H1 (cell line): Measurements from ENCODE around the gene L3MBTL4. TPM values are rescaled to one million over a fixed set of nuclear protein-coding genes. Genes with fewer than 3 reads are reported as not detected.

ENCODE experiments used
- CTCF ChIA-PET: fragments of 300-600 bp; sonication (Branson Sonifier 250); formaldehyde crosslinking; loops from one replicate; lab custom pipeline; 2021; ENCODE audit not compliant: partially characterized antibody; lab: Charles Lee
- POLR2A ChIA-PET: fragments of 300-600 bp; sonication (Branson Sonifier 250); formaldehyde crosslinking; loops from one replicate; lab custom pipeline; 2021; ENCODE audit warnings: inconsistent platforms; ENCODE audit not compliant: partially characterized antibody; lab: Charles Lee
- DNase-seq, 2 experiments: peaks; one replicate each; pipeline versions ENCODE4 v3.0.0 to v3.0.0-alpha.2; 2010 to 2022; ENCODE audit warnings: low spot score in 2 of 2, low read depth in 1 of 2, mixed read lengths in 1 of 2
- FAIRE-seq: peaks from 2 replicates; lab custom pipeline; 2011; peaks lifted over from hg19 to GRCh38; lab: Jason Lieb, UNC
- H2AFZ ChIP-seq: 2 replicates; pipeline ENCODE4 v1.8.1; 2012; ENCODE audit warnings: low read length, inconsistent platforms
- H2AK5ac ChIP-seq: 2 replicates; pipeline ENCODE4 v1.6.1; 2013; ENCODE audit warnings: low read depth, low read length
- H2BK120ac ChIP-seq: replicated peaks from 2 replicates; pipeline ENCODE3; 2013; ENCODE audit warnings: low read depth, low read length, inconsistent platforms
- H2BK12ac ChIP-seq: 2 replicates; pipeline ENCODE4 v1.6.1; 2013; ENCODE audit warnings: low read depth, low read length
- H2BK15ac ChIP-seq: 2 replicates; pipeline ENCODE4 v1.6.1; 2013; ENCODE audit warnings: low read length
- H2BK20ac ChIP-seq: 2 replicates; pipeline ENCODE4 v1.6.1; 2013; ENCODE audit warnings: low read length
- H2BK5ac ChIP-seq: 2 replicates; pipeline ENCODE4 v1.6.1; 2013; ENCODE audit warnings: low read depth, low read length
- H3K14ac ChIP-seq: 2 replicates; pipeline ENCODE4 v1.6.1; 2013; ENCODE audit warnings: inconsistent platforms; ENCODE audit not compliant: insufficient read length
- H3K18ac ChIP-seq: 2 replicates; pipeline ENCODE4 v1.6.1; 2013; ENCODE audit warnings: low read length; ENCODE audit errors: extremely low read depth
- H3K23ac ChIP-seq: 2 replicates; pipeline ENCODE4 v1.6.1; 2013; ENCODE audit warnings: inconsistent platforms; ENCODE audit not compliant: insufficient read length
- H3K23me2 ChIP-seq: 2 replicates; pipeline ENCODE4 v1.6.1; 2013; ENCODE audit warnings: low read depth, low read length
- H3K27ac ChIP-seq: 2 replicates; pipeline ENCODE4 v1.6.1; 2011; ENCODE audit warnings: low read depth, low read length, inconsistent platforms
- H3K27me3 ChIP-seq, 4 experiments: replicated peaks in 1 of 4; 1 replicate in 1 of 4; 2 replicates in 3 of 4; pipeline versions ENCODE4 v1.6.1 to v1.8.1; 2011 to 2013; ENCODE audit warnings: low read length in 3 of 4, mild to moderate bottlenecking in 3 of 4, inconsistent platforms in 2 of 4, mixed read lengths in 2 of 4, moderate library complexity in 1 of 4; ENCODE audit not compliant: control insufficient read depth in 3 of 4, insufficient read depth in 3 of 4; ENCODE audit errors: extremely low read depth in 1 of 4
- H3K36me3 ChIP-seq, 4 experiments: 2 replicates each; pipeline versions ENCODE4 v1.6.1 to v1.8.1; 2011 to 2013; ENCODE audit warnings: mild to moderate bottlenecking in 4 of 4, low read length in 3 of 4, moderate library complexity in 2 of 4, control low read depth in 1 of 4, inconsistent platforms in 1 of 4; ENCODE audit not compliant: insufficient read depth in 4 of 4, control insufficient read depth in 2 of 4
- H3K4ac ChIP-seq: replicated peaks from 2 replicates; pipeline ENCODE3; 2013; ENCODE audit warnings: low read length, low read depth, mixed read lengths, inconsistent platforms; ENCODE audit not compliant: insufficient read length
- H3K4me1 ChIP-seq, 4 experiments: replicated peaks in 1 of 4; 1 replicate in 1 of 4; 2 replicates in 3 of 4; pipeline versions ENCODE4 v1.6.1 to v1.8.1; 2011 to 2013; ENCODE audit warnings: low read length in 3 of 4, inconsistent platforms in 2 of 4, mixed read lengths in 1 of 4; ENCODE audit not compliant: insufficient read depth in 4 of 4, control insufficient read depth in 3 of 4
- H3K4me2 ChIP-seq, 2 experiments: 2 replicates each; pipeline versions ENCODE4 v1.6.1 to v1.8.1; 2011 to 2013; ENCODE audit warnings: low read depth in 2 of 2, low read length in 2 of 2, control low read depth in 1 of 2, inconsistent platforms in 1 of 2, mild to moderate bottlenecking in 1 of 2; ENCODE audit not compliant: insufficient read depth in 1 of 2
- H3K4me3 ChIP-seq, 4 experiments: fragments of 200-600, 300-600 bp in 1 of 4; sonication (generic), shearing (Covaris generic), sonication (Bioruptor Twin) in 1 of 4; 2 replicates each; pipeline versions ENCODE4 v1.5.1 to v1.8.1; 2011 to 2016; ENCODE audit warnings: low read length in 4 of 4, low read depth in 3 of 4, control low read depth in 2 of 4, inconsistent platforms in 2 of 4, mild to moderate bottlenecking in 2 of 4, mixed read lengths in 1 of 4, moderate library complexity in 1 of 4; ENCODE audit not compliant: insufficient read depth in 2 of 4; ENCODE audit errors: extremely low read depth in 1 of 4
- H3K56ac ChIP-seq: replicated peaks from 2 replicates; pipeline ENCODE3; 2013; ENCODE audit warnings: low read depth, mild to moderate bottlenecking, mixed read lengths, low read length, inconsistent platforms; ENCODE audit not compliant: insufficient read length
- H3K79me1 ChIP-seq: 2 replicates; pipeline ENCODE4 v1.6.1; 2013; ENCODE audit warnings: low read depth, low read length, control low read depth
- H3K79me2 ChIP-seq, 2 experiments: 2 replicates each; pipeline versions ENCODE4 v1.6.1 to v1.8.1; 2012 to 2013; ENCODE audit warnings: low read length in 2 of 2, mild to moderate bottlenecking in 2 of 2, inconsistent platforms in 1 of 2; ENCODE audit not compliant: insufficient read depth in 2 of 2, control insufficient read depth in 1 of 2
- H3K9ac ChIP-seq, 4 experiments: replicated peaks in 1 of 4; 1 replicate in 1 of 4; 2 replicates in 3 of 4; pipeline versions ENCODE4 v1.6.1 to v1.8.1; 2011 to 2013; ENCODE audit warnings: low read depth in 3 of 4, low read length in 3 of 4, control low read depth in 2 of 4, mild to moderate bottlenecking in 2 of 4, moderate library complexity in 2 of 4, inconsistent platforms in 1 of 4; ENCODE audit errors: extremely low read depth in 1 of 4
- H3K9me3 ChIP-seq, 2 experiments: 2 replicates each; pipeline versions ENCODE4 v1.6.1 to v1.8.1; 2012 to 2013; ENCODE audit warnings: mild to moderate bottlenecking in 2 of 2, moderate library complexity in 2 of 2, control low read depth in 1 of 2, inconsistent platforms in 1 of 2, low read depth in 1 of 2, low read length in 1 of 2, mixed read lengths in 1 of 2; ENCODE audit not compliant: insufficient read depth in 2 of 2
- H4K20me1 ChIP-seq, 2 experiments: replicated peaks in 1 of 2; 2 replicates each; pipeline versions ENCODE3 to v1.8.1; 2011 to 2013; ENCODE audit warnings: inconsistent platforms in 2 of 2, low read length in 2 of 2, mild to moderate bottlenecking in 1 of 2; ENCODE audit not compliant: insufficient read depth in 2 of 2, control insufficient read depth in 1 of 2
- H4K5ac ChIP-seq: 2 replicates; pipeline ENCODE4 v1.6.1; 2013; ENCODE audit warnings: low read length, low read depth, mixed read lengths, inconsistent platforms; ENCODE audit not compliant: insufficient read length
- H4K8ac ChIP-seq: 2 replicates; pipeline ENCODE4 v1.8.0; 2013; ENCODE audit warnings: mild to moderate bottlenecking, moderate library complexity, low read length, inconsistent platforms; ENCODE audit not compliant: insufficient read depth; ENCODE audit errors: extremely low read depth
- H4K91ac ChIP-seq: replicated peaks from 2 replicates; pipeline ENCODE3; 2013; ENCODE audit warnings: low read length, mixed read lengths, inconsistent platforms; ENCODE audit not compliant: insufficient read length
- JUND ChIP-seq: IDR thresholded peaks from 2 replicates; pipeline ENCODE4 v1.6.1; 2011; ENCODE audit warnings: mild to moderate bottlenecking, improper control_type of control experiment, low read length
- SP4 ChIP-seq: IDR thresholded peaks from 2 replicates; pipeline ENCODE4 v1.6.1; 2012; ENCODE audit warnings: low read length, inconsistent platforms
- WGBS, 2 experiments: shearing (Covaris generic) in 1 of 2; methylation state at CpG; one replicate each; pipeline versions ENCODE4 v1.1.6 to v1.1.7; 2013 to 2015; ENCODE audit warnings: low lambda C conversion rate in 2 of 2, mixed read lengths in 2 of 2, inconsistent platforms in 1 of 2, low coverage in 1 of 2, missing lambda C conversion rate in 1 of 2; ENCODE audit not compliant: insufficient replicate concordance in 2 of 2, insufficient coverage in 1 of 2, insufficient read length in 1 of 2; ENCODE audit errors: extremely low coverage in 1 of 2, missing lambda C conversion rate in 1 of 2; 5-methylcytosine and 5-hydroxymethylcytosine counted together
- polyA plus RNA-seq, 7 experiments: library from polyadenylated mRNA; depleted of rRNA in 3 of 7; stranded (reverse) in 5 of 7; unstranded in 2 of 7; fragments of >200 nt in 5 of 7; fragments of 200-250 nt in 2 of 7; gene quantifications; 1 replicate in 5 of 7; 2 replicates in 1 of 7; 4 replicates in 1 of 7; pipeline versions ENCODE4 v1.2.1 to v1.2.3, GENCODE V29; 2011 to 2013; ENCODE audit warnings: missing spikeins in 2 of 7, mixed read lengths in 2 of 7
- total RNA-seq: library from RNA; stranded (reverse); fragmentation: NEBNext Ultra II Directional; extraction: Animal tissue kit (Norgen Biotek cat#: 25700); gene quantifications from 2 replicates; pipeline ENCODE4 v1.2.1, GENCODE V29; 2021

The L3MBTL4 gene
- total and polyA plus RNA-seq, 2 of the 8 experiments (the other 6 are each of a cell fraction or from before 2014, with no cell fraction given): 1.0 to 2.1 TPM

- no peak overlapping the region for H3K23ac ChIP-seq
- ChIA-PET POLR2A (no interaction called here), CTCF (interaction anchor here (0.7 to 1.7 kb wide), 2 partner anchors 9 to 27 kb away, joined by 4 to 5 read pairs; no protein-coding TSS in a partner anchor)
- no peak overlapping the region for H2BK15ac ChIP-seq
- H3K23me2 ChIP-seq: no peaks in the 10 kb centered on the region
- H3K4me1 ChIP-seq: peaks cover 0 to 2% (median 0%) of the 10 kb centered on the region in 4 experiments; a peak in 1 of 7 replicates
- no peaks in the 10 kb centered on the region for H3K79me2 ChIP-seq
- no peak overlapping the region for H3K4ac ChIP-seq
- no peak overlapping the region for H2BK12ac ChIP-seq
- no peak overlapping the region for H3K4me2 ChIP-seq
- no peak overlapping the region for H2AFZ ChIP-seq
- 92% methylated on average over 8 of the region's 8 CpGs; no CpG with 5 or more reads in 1 of the 2 experiments for WGBS, 2 experiments
- H4K20me1 ChIP-seq: no peaks in the 10 kb centered on the region
- H2AK5ac ChIP-seq: no peak overlapping the region
- H3K36me3 ChIP-seq: no peaks in the 10 kb centered on the region
- no peak for TF ChIP-seq SP4
- no peak for TF ChIP-seq JUND
- no peaks in the 10 kb centered on the region for H3K27me3 ChIP-seq
- H3K4me3 ChIP-seq: no peak overlapping the region
- H3K18ac ChIP-seq: no peak overlapping the region
- no peak overlapping the region for H4K91ac ChIP-seq
- no peak overlapping the region for H2BK5ac ChIP-seq
- no peak overlapping the region for H2BK20ac ChIP-seq
- no peak overlapping the region for H4K5ac ChIP-seq
- no peak for FAIRE-seq
- no peak overlapping the region for H4K8ac ChIP-seq
- H3K14ac ChIP-seq: no peak overlapping the region
- DNase-seq: no peak
- H3K79me1 ChIP-seq: no peaks in the 10 kb centered on the region
- H3K56ac ChIP-seq: no peak overlapping the region
- H3K9ac ChIP-seq: no peak overlapping the region
- H2BK120ac ChIP-seq: no peak overlapping the region
- peaks cover 4 to 6% of the 10 kb centered on the region in 2 experiments; a peak in 3 of 4 replicates for H3K9me3 ChIP-seq
- H3K27ac ChIP-seq: no peak overlapping the region
These were observed 40.4 kb downstream of the L3MBTL4 start for GRCh38 chr18:6374340-6374739.
